ENCODE results near the gene EFCAB9.

- TF ChIP-seq, protein P1, sequence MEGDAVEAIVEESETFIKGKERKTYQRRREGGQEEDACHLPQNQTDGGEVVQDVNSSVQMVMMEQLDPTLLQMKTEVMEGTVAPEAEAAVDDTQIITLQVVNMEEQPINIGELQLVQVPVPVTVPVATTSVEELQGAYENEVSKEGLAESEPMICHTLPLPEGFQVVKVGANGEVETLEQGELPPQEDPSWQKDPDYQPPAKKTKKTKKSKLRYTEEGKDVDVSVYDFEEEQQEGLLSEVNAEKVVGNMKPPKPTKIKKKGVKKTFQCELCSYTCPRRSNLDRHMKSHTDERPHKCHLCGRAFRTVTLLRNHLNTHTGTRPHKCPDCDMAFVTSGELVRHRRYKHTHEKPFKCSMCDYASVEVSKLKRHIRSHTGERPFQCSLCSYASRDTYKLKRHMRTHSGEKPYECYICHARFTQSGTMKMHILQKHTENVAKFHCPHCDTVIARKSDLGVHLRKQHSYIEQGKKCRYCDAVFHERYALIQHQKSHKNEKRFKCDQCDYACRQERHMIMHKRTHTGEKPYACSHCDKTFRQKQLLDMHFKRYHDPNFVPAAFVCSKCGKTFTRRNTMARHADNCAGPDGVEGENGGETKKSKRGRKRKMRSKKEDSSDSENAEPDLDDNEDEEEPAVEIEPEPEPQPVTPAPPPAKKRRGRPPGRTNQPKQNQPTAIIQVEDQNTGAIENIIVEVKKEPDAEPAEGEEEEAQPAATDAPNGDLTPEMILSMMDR (IDR thresholded peaks at IDR 0.05) = no peak
- TF ChIP-seq POLR2AphosphoS5 (IDR thresholded peaks at IDR 0.05) = no peak
Observed at GRCh38 chr5:172199446-172199845, 5.5 kb downstream of the EFCAB9 start.
